Neural progenitor cell (in vitro differentiated cells): ENCODE measurements around the gene ATOH7. TPM values are rescaled to one million over a fixed set of nuclear protein-coding genes. Genes with fewer than 3 reads are reported as not detected.
"Not testable (repeated sequence)": the region's sequence is repeated elsewhere in the genome, so short reads cannot be mapped to it uniquely, and the experiment has no call there.

Experiments
- DNase-seq: peaks from one replicate; pipeline ENCODE4 v3.0.0-alpha.2; 2016; ENCODE audit warnings: low spot score
- H2AFZ ChIP-seq: fragments of 200-600 bp; sonication (generic); replicated peaks from 2 replicates; pipeline ENCODE4 v1.6.1; 2016; ENCODE audit warnings: antibody characterized with exemption
- H3F3A ChIP-seq: fragments of 200-600 bp; sonication (generic); 2 replicates; pipeline ENCODE4 v1.6.1; 2016; ENCODE audit warnings: antibody characterized with exemption, low read depth
- H3K27ac ChIP-seq: fragments of 200-600 bp; sonication (generic); 2 replicates; pipeline ENCODE4 v1.5.1; 2016; ENCODE audit warnings: mild to moderate bottlenecking
- H3K27me3 ChIP-seq: fragments of 200-600 bp; sonication (generic); 2 replicates; pipeline ENCODE4 v1.6.1; 2016; ENCODE audit warnings: mild to moderate bottlenecking, moderate library complexity
- H3K36me3 ChIP-seq: fragments of 200-600 bp; sonication (generic); 2 replicates; pipeline ENCODE4 v1.5.1; 2016
- H3K4me1 ChIP-seq: fragments of 200-600 bp; sonication (generic); 2 replicates; pipeline ENCODE4 v1.6.1; 2016; ENCODE audit warnings: mixed run types
- H3K4me2 ChIP-seq: fragments of 200-600 bp; sonication (generic); 2 replicates; pipeline ENCODE4 v1.6.1; 2016
- H3K4me3 ChIP-seq: fragments of 200-600 bp; sonication (generic); 2 replicates; pipeline ENCODE4 v1.5.1; 2016
- H3K79me2 ChIP-seq: fragments of 200-600 bp; sonication (generic); 2 replicates; pipeline ENCODE4 v1.6.1; 2016; ENCODE audit warnings: low read depth
- H3K9ac ChIP-seq: fragments of 200-600 bp; sonication (generic); 2 replicates; pipeline ENCODE4 v1.6.1; 2016
- H3K9me3 ChIP-seq: fragments of 200-600 bp; sonication (generic); 2 replicates; pipeline ENCODE4 v1.5.1; 2016; ENCODE audit warnings: low read depth
- H4K20me1 ChIP-seq: fragments of 200-600 bp; sonication (generic); 2 replicates; pipeline ENCODE4 v1.6.1; 2016; ENCODE audit warnings: low read depth
- H3K27ac Mint-ChIP-seq: 3 replicates; pipeline ENCODE4 v1.8.0; 2021; ENCODE audit warnings: mixed read lengths
- H3K27me3 Mint-ChIP-seq: 2 replicates; pipeline ENCODE4 v1.8.0; 2022; ENCODE audit warnings: low read depth, mild to moderate bottlenecking, inconsistent platforms, moderate library complexity, mixed read lengths; ENCODE audit not compliant: insufficient read depth
- H3K36me3 Mint-ChIP-seq: 3 replicates; pipeline ENCODE4 v1.8.0; 2021; ENCODE audit warnings: mixed read lengths
- H3K4me1 Mint-ChIP-seq: 3 replicates; pipeline ENCODE4 v1.8.0; 2021; ENCODE audit warnings: mixed read lengths
- H3K4me3 Mint-ChIP-seq: 3 replicates; pipeline ENCODE4 v1.8.0; 2021; ENCODE audit warnings: mild to moderate bottlenecking, moderate library complexity, mixed read lengths
- H3K9me3 Mint-ChIP-seq: 3 replicates; pipeline ENCODE4 v1.8.0; 2020; ENCODE audit warnings: mixed read lengths
- EZH2 ChIP-seq: fragments of 200-600 bp; sonication (generic); IDR thresholded peaks from 2 replicates; pipeline ENCODE4 v1.6.1; 2017; ENCODE audit warnings: antibody characterized with exemption, mild to moderate bottlenecking, moderate library complexity
- EZH2phosphoT487 ChIP-seq: fragments of 200-600 bp; sonication (generic); IDR thresholded peaks from 2 replicates; pipeline ENCODE4 v1.6.1; 2017; ENCODE audit warnings: antibody characterized with exemption
- total RNA-seq: library from RNA; depleted of rRNA; stranded (reverse); fragments of >200 nt; gene quantifications from 2 replicates; pipeline ENCODE4 v1.2.3, GENCODE V29; 2015; ENCODE audit warnings: low replicate concordance
- TF ChIP-seq, protein P1 (sequence below): fragments of 200-600 bp; sonication (generic); IDR thresholded peaks from 2 replicates; pipeline ENCODE4 v1.5.1; 2017; ENCODE audit warnings: antibody characterized with exemption, mild to moderate bottlenecking

Gene ATOH7
- total RNA-seq, 1 donor from 2014 or later: not detected

GRCh38 chr10:68202960-68203353, 29.0 kb downstream of the ATOH7 start:
- Histone ChIP-seq H3K27me3 (no peaks in the 10 kb centered on the region), H3K79me2 (no peaks in the 10 kb centered on the region), H3K27ac (no peak overlapping the region), H3F3A (no peaks in the 10 kb centered on the region), H3K4me3 (no peak overlapping the region), H3K4me2 (no peak overlapping the region), H3K9me3 (no peaks in the 10 kb centered on the region), H4K20me1 (no peaks in the 10 kb centered on the region), H3K4me1 (peaks cover under 1% of the 10 kb centered on the region), H3K36me3 (no peaks in the 10 kb centered on the region), H3K9ac (no peak overlapping the region), H2AFZ (no peak overlapping the region)
- TF ChIP-seq, protein P1, sequence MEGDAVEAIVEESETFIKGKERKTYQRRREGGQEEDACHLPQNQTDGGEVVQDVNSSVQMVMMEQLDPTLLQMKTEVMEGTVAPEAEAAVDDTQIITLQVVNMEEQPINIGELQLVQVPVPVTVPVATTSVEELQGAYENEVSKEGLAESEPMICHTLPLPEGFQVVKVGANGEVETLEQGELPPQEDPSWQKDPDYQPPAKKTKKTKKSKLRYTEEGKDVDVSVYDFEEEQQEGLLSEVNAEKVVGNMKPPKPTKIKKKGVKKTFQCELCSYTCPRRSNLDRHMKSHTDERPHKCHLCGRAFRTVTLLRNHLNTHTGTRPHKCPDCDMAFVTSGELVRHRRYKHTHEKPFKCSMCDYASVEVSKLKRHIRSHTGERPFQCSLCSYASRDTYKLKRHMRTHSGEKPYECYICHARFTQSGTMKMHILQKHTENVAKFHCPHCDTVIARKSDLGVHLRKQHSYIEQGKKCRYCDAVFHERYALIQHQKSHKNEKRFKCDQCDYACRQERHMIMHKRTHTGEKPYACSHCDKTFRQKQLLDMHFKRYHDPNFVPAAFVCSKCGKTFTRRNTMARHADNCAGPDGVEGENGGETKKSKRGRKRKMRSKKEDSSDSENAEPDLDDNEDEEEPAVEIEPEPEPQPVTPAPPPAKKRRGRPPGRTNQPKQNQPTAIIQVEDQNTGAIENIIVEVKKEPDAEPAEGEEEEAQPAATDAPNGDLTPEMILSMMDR: no peak
- no peak for TF ChIP-seq EZH2phosphoT487
- TF ChIP-seq EZH2: no peak
- no peaks in the 10 kb centered on the region for H3K4me1 Mint-ChIP-seq
- DNase-seq: no peak
- H3K27ac Mint-ChIP-seq: no peak overlapping the region
- H3K36me3 Mint-ChIP-seq: no peaks in the 10 kb centered on the region
- H3K9me3 Mint-ChIP-seq: no peaks in the 10 kb centered on the region
- H3K4me3 Mint-ChIP-seq: no peak overlapping the region
- peaks cover 2% of the 10 kb centered on the region for H3K27me3 Mint-ChIP-seq

GRCh38 chr10:68196701-68197100, 35.2 kb downstream of the ATOH7 start:
- H3K4me2 ChIP-seq: no peak overlapping the region
- H3K9me3 ChIP-seq: no peaks in the 10 kb centered on the region
- H3K36me3 Mint-ChIP-seq: no peaks in the 10 kb centered on the region
- no peak overlapping the region for H3K9ac ChIP-seq
- no peaks in the 10 kb centered on the region for H3K4me1 ChIP-seq
- H3K4me1 Mint-ChIP-seq: no peaks in the 10 kb centered on the region
- no peak overlapping the region for H3K27ac Mint-ChIP-seq
- no peaks in the 10 kb centered on the region for H3F3A ChIP-seq
- H3K27ac ChIP-seq: no peak overlapping the region
- H4K20me1 ChIP-seq: no peaks in the 10 kb centered on the region
- H3K79me2 ChIP-seq: no peaks in the 10 kb centered on the region
- H3K27me3 ChIP-seq: no peaks in the 10 kb centered on the region
- no peaks in the 10 kb centered on the region for H3K27me3 Mint-ChIP-seq
- TF ChIP-seq, protein P1: no peak
- no peak for TF ChIP-seq EZH2phosphoT487
- no peak for TF ChIP-seq EZH2
- no peak for DNase-seq
- no peaks in the 10 kb centered on the region for H3K9me3 Mint-ChIP-seq
- H3K4me3 Mint-ChIP-seq: no peak overlapping the region
- H3K4me3 ChIP-seq: no peak overlapping the region
- H3K36me3 ChIP-seq: no peaks in the 10 kb centered on the region
- H2AFZ ChIP-seq: no peak overlapping the region

- not testable (repeated sequence) for H3K4me1 Mint-ChIP-seq, H3K79me2 ChIP-seq, H3K27ac ChIP-seq, H3F3A ChIP-seq, H3K27me3 ChIP-seq, H3K9ac ChIP-seq, H3K4me3 Mint-ChIP-seq, H3K9me3 ChIP-seq, H3K4me2 ChIP-seq, H3K4me3 ChIP-seq, H2AFZ ChIP-seq, DNase-seq, H3K9me3 Mint-ChIP-seq, H4K20me1 ChIP-seq, H3K27ac Mint-ChIP-seq, H3K36me3 Mint-ChIP-seq, H3K27me3 Mint-ChIP-seq, H3K4me1 ChIP-seq, H3K36me3 ChIP-seq
Measured at GRCh38 chr10:68195776-68196175, 36.1 kb downstream of the ATOH7 start.

- H3K36me3 ChIP-seq: no peaks in the 10 kb centered on the region
- H3K4me3 ChIP-seq: no peak overlapping the region
- H3K4me1 Mint-ChIP-seq: no peaks in the 10 kb centered on the region
- H4K20me1 ChIP-seq: no peaks in the 10 kb centered on the region
- H3K27ac Mint-ChIP-seq: no peak overlapping the region
- TF ChIP-seq EZH2 (no peak), EZH2phosphoT487 (no peak)
- TF ChIP-seq, protein P1: no peak
- no peak for DNase-seq
- no peak overlapping the region for H3K4me2 ChIP-seq
- no peaks in the 10 kb centered on the region for H3K9me3 Mint-ChIP-seq
- no peaks in the 10 kb centered on the region for H3K79me2 ChIP-seq
- H3K27me3 Mint-ChIP-seq: peaks cover 2% of the 10 kb centered on the region
- H3K36me3 Mint-ChIP-seq: no peaks in the 10 kb centered on the region
- no peak overlapping the region for H3K4me3 Mint-ChIP-seq
- no peaks in the 10 kb centered on the region for H3K9me3 ChIP-seq
- no peak overlapping the region for H3K9ac ChIP-seq
- peak overlapping the region; percentile 8 for H2AFZ ChIP-seq
- no peak overlapping the region for H3K27ac ChIP-seq
- no peaks in the 10 kb centered on the region for H3F3A ChIP-seq
- H3K27me3 ChIP-seq: no peaks in the 10 kb centered on the region
- no peaks in the 10 kb centered on the region for H3K4me1 ChIP-seq
Measured at GRCh38 chr10:68194290-68194689, 37.6 kb downstream of the ATOH7 start.
